ENCODE measurements around the gene MRPL41. TPM values are rescaled to one million over a fixed set of nuclear protein-coding genes. Genes with fewer than 3 reads are reported as not detected.
A peak's percentile ranks its signal among the peaks of the same experiment; 100 is the strongest.
"Not testable (repeated sequence)": the region's sequence is repeated elsewhere in the genome, so short reads cannot be mapped to it uniquely, and the experiment has no call there.

MRPL41 gene
- polyA plus RNA-seq, 1 donor from 2014 or later = 60.5 TPM

DNA sequence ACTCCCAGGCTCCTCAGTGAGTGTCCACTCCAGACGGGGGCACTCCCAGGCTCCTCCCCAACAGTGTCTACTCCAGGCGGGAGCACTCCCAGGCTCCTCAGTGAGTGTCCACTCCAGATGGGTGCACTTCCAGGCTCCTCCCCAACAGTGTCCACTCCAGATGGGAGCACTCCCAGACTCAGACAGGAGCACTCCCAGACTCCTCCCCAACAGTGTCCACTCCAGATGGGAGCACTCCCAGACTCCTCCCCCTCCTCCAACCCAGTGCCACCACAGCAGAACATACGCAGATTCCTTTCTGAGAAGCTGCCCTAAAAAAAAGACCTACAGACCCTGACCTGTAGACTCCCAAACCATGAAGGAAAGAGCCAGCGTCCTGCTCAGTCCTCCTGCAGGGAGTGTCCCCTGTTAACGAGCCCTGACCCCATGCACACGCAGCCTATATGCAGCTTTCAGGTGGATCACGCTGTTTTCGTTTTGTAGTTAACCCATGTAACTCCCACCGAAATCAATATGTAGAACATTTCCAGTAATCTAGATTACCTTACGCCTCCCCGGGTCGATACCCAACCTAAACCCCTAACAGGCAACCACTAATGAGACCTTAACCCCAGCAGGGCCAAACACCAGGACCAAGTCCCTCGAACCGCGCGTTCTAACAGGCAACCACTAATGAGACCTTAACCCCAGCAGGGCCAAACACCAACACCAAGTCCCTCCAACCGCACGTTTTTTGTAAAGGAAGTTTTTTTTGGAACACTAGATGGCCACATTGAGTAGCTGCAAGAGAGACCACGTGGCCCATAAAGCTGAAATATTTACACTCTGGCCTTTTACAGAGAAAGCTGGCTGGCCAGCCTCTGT is 17.2 kb upstream of the MRPL41 start:
- Histone ChIP-seq H3K27ac (ENCODE audit: low read length) (no peak overlapping the region), H2AFZ (ENCODE audit: low read depth, low read length) (no peak overlapping the region), H3K9me3 (ENCODE audit: low read length) (no peaks in the 10 kb centered on the region), H3K79me2 (replicated peaks; ENCODE audit: insufficient read depth, low read length) (no peaks in the 10 kb centered on the region), H3K4me3 (ENCODE audit: low read length) (no peak overlapping the region), H3F3A (ENCODE audit: insufficient read depth, low read length, poor library complexity, severe bottlenecking) (no peaks in the 10 kb centered on the region), H3K9ac (ENCODE audit: low read length) (no peak overlapping the region), H4K20me1 (ENCODE audit: insufficient read depth) (no peaks in the 10 kb centered on the region), H3K27me3 (ENCODE audit: insufficient read depth, low read depth, low read length) (no peaks in the 10 kb centered on the region), H3K36me3 (ENCODE audit: insufficient read depth, low read length) (no peaks in the 10 kb centered on the region), H3K4me2 (ENCODE audit: low read length) (no peak overlapping the region), H3K9me2 (ENCODE audit: insufficient read depth, low read length) (no peaks in the 10 kb centered on the region)
- no peak for TF ChIP-seq EZH2 (IDR thresholded peaks at IDR 0.05; ENCODE audit: borderline replicate concordance, insufficient read depth, low read length, poor library complexity, severe bottlenecking)
- TF ChIP-seq POLR2AphosphoS5 (IDR thresholded peaks at IDR 0.05) = no peak
- TF ChIP-seq RAD21 (conservative IDR thresholded peaks at IDR 0.05) = peak; percentile 32
- peak; percentile 52 for TF ChIP-seq SMC3 (conservative IDR thresholded peaks at IDR 0.05; ENCODE audit: poor library complexity)
- TF ChIP-seq, protein P1, sequence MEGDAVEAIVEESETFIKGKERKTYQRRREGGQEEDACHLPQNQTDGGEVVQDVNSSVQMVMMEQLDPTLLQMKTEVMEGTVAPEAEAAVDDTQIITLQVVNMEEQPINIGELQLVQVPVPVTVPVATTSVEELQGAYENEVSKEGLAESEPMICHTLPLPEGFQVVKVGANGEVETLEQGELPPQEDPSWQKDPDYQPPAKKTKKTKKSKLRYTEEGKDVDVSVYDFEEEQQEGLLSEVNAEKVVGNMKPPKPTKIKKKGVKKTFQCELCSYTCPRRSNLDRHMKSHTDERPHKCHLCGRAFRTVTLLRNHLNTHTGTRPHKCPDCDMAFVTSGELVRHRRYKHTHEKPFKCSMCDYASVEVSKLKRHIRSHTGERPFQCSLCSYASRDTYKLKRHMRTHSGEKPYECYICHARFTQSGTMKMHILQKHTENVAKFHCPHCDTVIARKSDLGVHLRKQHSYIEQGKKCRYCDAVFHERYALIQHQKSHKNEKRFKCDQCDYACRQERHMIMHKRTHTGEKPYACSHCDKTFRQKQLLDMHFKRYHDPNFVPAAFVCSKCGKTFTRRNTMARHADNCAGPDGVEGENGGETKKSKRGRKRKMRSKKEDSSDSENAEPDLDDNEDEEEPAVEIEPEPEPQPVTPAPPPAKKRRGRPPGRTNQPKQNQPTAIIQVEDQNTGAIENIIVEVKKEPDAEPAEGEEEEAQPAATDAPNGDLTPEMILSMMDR (IDR thresholded peaks at IDR 0.05; ENCODE audit: poor library complexity, severe bottlenecking) = peak; percentile 76

- H3K36me3 ChIP-seq (ENCODE audit: insufficient read depth, low read length) = no peaks in the 10 kb centered on the region
- H4K20me1 ChIP-seq (ENCODE audit: insufficient read depth) = no peaks in the 10 kb centered on the region
- no peak overlapping the region for H3K4me2 ChIP-seq (ENCODE audit: low read length)
- no peaks in the 10 kb centered on the region for H3F3A ChIP-seq (ENCODE audit: insufficient read depth, low read length, poor library complexity, severe bottlenecking)
- no peak overlapping the region for H3K9ac ChIP-seq (ENCODE audit: low read length)
- H3K27me3 ChIP-seq (ENCODE audit: insufficient read depth, low read depth, low read length) = no peaks in the 10 kb centered on the region
- TF ChIP-seq EZH2 (IDR thresholded peaks at IDR 0.05; ENCODE audit: borderline replicate concordance, insufficient read depth, low read length, poor library complexity, severe bottlenecking) (no peak), EP300 (conservative IDR thresholded peaks at IDR 0.05; ENCODE audit: poor library complexity, severe bottlenecking) (no peak), TAF1 (IDR thresholded peaks at IDR 0.05; ENCODE audit: low read depth) (no peak), RAD21 (conservative IDR thresholded peaks at IDR 0.05) (no peak), MXI1 (conservative IDR thresholded peaks at IDR 0.05; ENCODE audit: poor library complexity, severe bottlenecking) (no peak), SMC3 (conservative IDR thresholded peaks at IDR 0.05; ENCODE audit: poor library complexity) (no peak), REST (IDR thresholded peaks at IDR 0.05; ENCODE audit: borderline replicate concordance) (no peak), POLR2AphosphoS5 (IDR thresholded peaks at IDR 0.05) (no peak)
- TF ChIP-seq, protein P1 (IDR thresholded peaks at IDR 0.05; ENCODE audit: poor library complexity, severe bottlenecking) = no peak
- H3K9me3 ChIP-seq (ENCODE audit: low read length) = no peaks in the 10 kb centered on the region
- H3K9me2 ChIP-seq (ENCODE audit: insufficient read depth, low read length) = no peaks in the 10 kb centered on the region
- no peaks in the 10 kb centered on the region for H3K79me2 ChIP-seq (replicated peaks; ENCODE audit: insufficient read depth, low read length)
- H3K4me3 ChIP-seq (ENCODE audit: low read length) = no peak overlapping the region
- H3K27ac ChIP-seq (ENCODE audit: low read length) = no peak overlapping the region
- no peak overlapping the region for H2AFZ ChIP-seq (ENCODE audit: low read depth, low read length)
Measured at GRCh38 chr9:137535120-137535428, 16.6 kb upstream of the MRPL41 start.

- not testable (repeated sequence) for H3K27ac ChIP-seq (ENCODE audit: low read length); H3K4me3 ChIP-seq (ENCODE audit: low read length); H3F3A ChIP-seq (ENCODE audit: insufficient read depth, low read length, poor library complexity, severe bottlenecking); H3K27me3 ChIP-seq (ENCODE audit: insufficient read depth, low read depth, low read length); H3K9me3 ChIP-seq (ENCODE audit: low read length); H4K20me1 ChIP-seq (ENCODE audit: insufficient read depth); H3K79me2 ChIP-seq (replicated peaks; ENCODE audit: insufficient read depth, low read length); H3K9ac ChIP-seq (ENCODE audit: low read length); H3K36me3 ChIP-seq (ENCODE audit: insufficient read depth, low read length); H3K9me2 ChIP-seq (ENCODE audit: insufficient read depth, low read length); H2AFZ ChIP-seq (ENCODE audit: low read depth, low read length); H3K4me2 ChIP-seq (ENCODE audit: low read length)
Measured at GRCh38 chr9:137536594-137537131, 15.0 kb upstream of the MRPL41 start.
